Measurements from ENCODE around the gene BAHD1.

The BAHD1 gene

GRCh38 chr15:40440743-40441564 lies at the start of gene BAHD1:
BAHD1 (plus strand) TSS chr15:40440953; CDS start chr15:40458465, 17,512 bp downstream.
- peak; percentile 54 for DNase-seq

DNA sequence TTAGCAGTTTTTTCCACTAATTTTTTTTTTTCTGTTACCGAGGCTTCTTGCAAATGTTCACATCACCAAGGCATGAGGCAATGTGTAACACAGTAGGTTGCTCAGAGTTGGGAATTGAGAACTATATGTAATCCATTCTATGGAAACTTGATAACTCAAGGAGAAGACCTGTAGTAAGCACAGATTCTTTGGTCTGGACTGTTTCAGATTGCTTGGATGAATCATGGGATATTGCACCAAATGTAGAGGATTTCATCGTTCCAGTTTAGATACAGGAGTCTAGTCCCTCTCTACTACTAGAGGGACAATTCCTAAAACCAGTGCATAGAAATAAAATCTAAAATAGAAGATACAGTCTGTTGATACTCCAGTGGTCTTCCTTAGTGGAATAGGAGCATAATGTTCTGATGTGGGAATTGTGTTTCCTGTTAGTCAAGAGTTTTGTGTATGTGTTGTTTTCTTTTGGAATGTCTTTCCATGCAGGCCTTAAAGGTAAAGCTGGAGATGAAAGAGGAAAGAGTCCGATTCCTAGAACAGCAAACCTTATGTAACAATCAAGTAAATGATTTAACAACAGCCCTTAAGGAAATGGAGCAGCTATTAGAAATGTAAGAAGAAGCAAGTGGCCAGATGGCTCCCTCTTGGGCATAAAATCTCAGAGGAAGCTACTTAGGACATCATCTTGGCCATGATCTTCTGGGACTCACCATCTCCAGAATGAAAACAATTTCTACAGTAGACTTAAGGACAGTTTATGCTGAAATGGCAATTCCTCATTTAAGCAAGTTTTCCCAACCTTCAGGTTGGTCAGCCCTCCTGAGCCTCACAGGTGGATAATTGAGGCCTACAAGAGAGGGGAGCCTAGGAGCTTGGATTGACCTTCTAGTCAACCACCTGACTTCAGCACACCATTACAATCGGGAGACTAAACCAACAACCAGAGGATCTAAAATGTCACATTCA lies 47.5 kb upstream of the BAHD1 start:
- DNase-seq: no peak

DNA sequence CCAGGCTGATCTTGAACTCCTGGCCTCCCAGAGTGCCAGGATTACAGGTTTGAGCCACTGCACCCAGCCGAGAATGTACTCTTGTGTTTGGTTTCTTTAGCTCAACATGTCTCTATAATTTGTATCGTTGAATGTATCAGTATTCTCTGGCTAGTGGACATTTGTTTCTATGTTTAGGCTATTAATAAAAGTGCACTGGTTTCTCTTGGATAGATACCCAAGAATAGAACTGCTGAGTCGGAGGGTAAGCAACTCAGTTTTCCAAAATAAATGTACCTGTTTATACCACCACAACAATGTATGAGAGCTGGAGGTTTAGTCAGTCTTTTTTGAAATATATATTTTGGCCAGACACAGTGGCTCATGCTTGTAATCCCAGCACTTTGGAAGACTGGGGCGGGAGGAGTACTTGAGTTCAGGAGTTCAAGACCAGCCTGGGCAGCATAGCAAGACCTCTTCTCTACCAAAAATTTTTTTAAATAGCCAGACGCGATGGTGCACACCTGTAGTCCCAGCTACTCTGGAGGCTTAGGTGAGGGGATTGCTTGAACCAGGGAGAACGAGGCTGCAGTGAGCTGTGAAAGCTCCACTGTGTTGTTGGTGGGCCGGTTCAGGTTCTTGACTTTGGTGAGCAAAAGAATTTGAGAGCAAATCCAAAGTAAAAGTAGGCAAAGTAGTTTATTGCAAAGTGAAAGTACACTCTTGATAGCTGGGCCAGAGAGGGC lies 42.9 kb upstream of the BAHD1 start:
- no peak for DNase-seq

- no peak for DNase-seq
These were observed 42.3 kb upstream of the BAHD1 start for GRCh38 chr15:40398413-40398873.

GRCh38 chr15:40399370-40399769 lies 41.4 kb upstream of the BAHD1 start:
- DNase-seq: no peak

DNA sequence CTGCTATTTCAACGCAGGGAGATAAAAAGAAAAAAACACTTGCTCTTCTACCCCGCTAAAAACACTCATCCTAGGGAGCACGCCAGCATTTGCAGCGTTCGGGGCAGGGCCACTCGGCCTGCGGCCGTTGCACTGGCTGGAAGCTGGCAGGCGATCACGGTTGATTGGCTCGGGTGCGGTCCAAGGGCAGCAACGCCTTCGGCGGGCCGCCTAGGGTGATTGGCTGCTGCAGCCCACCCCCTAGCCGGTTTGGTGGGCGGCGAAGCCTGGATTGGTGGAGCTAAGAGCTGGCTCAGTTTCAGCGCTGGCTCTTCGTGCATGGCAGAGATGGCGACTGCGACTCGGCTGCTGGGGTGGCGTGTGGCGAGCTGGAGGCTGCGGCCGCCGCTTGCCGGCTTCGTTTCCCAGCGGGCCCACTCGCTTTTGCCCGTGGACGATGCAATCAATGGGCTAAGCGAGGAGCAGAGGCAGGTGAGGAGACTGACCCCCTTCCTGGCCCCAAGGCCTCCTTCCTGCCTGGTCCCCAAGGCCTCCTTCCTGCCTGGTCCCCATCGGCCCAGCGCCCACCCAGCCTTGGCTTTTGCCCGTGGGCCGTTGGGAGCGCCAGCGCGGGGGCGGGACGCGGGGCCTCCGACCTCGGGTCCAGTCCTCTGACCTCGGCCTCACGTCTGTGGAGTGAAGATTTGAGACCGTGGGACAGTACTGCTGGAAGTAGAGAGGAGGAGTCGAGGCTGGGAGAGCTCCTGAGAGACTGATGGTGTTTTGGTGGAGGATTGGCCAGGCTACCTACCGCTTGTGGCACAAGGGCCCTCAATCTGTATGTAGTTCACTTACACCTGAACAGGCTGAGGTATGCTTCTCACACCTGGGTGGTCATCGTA lies 35.0 kb upstream of the BAHD1 start, which contains the start of gene IVD:
TSS of gene IVD (plus strand) at position 295 of the 881 bp plus-strand sequence. CDS start at position 328, 33 bp downstream.
- peak; percentile 85 for DNase-seq

GRCh38 chr15:40407330-40407990 lies 33.3 kb upstream of the BAHD1 start:
- DNase-seq: no peak

- no peak for DNase-seq
These were observed 31.4 kb upstream of the BAHD1 start for GRCh38 chr15:40409366-40409765.

GRCh38 chr15:40410476-40410875 lies 30.3 kb upstream of the BAHD1 start:
- DNase-seq: no peak

DNA sequence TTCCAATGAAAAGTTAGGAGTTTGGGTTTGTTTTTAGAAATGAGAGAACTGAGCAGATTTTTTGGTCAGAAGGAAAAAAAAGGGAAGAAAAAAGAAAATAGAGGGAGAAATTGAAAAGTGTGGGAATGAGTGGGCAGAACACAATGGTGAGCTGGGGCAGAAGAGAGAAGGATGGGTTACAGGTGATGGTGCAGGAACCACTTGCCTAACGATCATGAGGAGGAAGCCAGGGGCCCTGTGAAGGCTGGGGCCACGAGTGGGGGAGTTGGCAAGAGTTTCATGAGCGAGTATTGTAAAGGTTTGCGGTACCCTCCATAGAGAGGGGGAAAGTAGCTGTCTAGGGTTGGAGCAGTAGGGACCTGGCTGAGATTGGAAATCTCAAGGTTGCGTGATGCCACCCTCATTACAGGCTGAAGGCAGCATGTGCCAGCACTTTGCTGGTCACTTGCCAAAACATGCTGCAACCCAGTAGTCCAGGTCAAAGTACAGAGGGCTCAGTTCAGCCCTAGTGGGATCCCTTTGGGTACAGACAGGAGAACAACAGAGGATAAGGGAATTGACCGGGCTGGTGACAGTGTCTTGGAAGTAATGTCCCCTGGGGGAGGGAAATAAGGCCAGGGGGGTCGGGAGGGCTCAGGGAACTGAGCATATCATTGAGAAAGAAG lies 28.5 kb upstream of the BAHD1 start:
- DNase-seq: no peak

GRCh38 chr15:40413036-40413435 lies 27.7 kb upstream of the BAHD1 start:
- DNase-seq: no peak

DNA sequence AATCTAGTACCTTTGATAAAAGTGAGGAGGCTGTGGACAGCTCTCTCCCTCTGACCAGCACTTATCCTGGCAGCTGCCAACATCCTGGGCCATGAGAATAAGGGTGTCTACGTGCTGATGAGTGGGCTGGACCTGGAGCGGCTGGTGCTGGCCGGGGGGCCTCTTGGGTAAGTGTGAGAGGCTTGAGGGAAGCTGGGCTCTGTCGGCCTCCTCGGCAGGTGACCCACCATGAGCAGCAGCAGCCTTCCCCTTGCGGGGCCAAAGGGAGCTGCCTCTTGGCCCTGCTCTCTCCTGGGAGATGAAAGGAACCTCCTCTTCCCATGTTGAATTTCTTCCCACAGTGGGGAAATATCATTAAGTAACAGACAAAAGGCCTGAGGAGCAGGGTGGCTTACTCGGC lies 25.9 kb upstream of the BAHD1 start:
- DNase-seq: no peak

- DNase-seq: no peak
These were observed 25.5 kb upstream of the BAHD1 start for GRCh38 chr15:40415226-40415625.

DNA sequence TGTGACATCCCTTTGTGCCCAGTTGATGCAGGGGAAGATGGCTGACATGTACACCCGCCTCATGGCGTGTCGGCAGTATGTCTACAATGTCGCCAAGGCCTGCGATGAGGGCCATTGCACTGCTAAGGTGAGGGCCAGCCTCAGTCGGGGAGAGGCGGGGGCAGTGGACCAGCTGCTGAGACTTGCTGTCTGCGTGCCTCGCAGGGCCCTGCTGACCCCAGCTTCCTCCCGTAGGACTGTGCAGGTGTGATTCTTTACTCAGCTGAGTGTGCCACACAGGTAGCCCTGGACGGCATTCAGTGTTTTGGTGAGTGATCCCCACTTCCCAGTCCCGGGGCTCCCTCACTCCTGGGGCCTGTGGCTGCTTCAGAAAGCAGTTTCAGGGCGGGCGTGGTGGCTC lies 24.7 kb upstream of the BAHD1 start:
- no peak for DNase-seq

DNA sequence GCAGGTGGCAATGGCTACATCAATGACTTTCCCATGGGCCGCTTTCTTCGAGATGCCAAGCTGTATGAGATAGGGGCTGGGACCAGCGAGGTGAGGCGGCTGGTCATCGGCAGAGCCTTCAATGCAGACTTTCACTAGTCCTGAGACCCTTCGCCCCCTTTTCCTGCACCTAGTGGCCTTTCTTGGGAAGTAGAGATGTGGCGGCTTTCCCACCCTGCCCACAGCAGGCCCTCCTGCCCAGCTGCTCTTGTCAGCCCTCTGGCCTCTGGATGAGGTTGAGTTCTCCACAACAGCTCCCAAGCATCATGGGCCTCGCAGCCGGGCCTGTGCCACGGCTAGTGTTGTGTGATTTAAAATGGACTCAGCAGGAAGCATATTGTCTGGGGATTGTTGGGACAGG lies 22.6 kb upstream of the BAHD1 start:
- no peak for DNase-seq

- no peak for DNase-seq
These were observed 20.6 kb upstream of the BAHD1 start for GRCh38 chr15:40420071-40420713.

- no peak for DNase-seq
These were observed 20.0 kb upstream of the BAHD1 start for GRCh38 chr15:40420793-40421192.

DNA sequence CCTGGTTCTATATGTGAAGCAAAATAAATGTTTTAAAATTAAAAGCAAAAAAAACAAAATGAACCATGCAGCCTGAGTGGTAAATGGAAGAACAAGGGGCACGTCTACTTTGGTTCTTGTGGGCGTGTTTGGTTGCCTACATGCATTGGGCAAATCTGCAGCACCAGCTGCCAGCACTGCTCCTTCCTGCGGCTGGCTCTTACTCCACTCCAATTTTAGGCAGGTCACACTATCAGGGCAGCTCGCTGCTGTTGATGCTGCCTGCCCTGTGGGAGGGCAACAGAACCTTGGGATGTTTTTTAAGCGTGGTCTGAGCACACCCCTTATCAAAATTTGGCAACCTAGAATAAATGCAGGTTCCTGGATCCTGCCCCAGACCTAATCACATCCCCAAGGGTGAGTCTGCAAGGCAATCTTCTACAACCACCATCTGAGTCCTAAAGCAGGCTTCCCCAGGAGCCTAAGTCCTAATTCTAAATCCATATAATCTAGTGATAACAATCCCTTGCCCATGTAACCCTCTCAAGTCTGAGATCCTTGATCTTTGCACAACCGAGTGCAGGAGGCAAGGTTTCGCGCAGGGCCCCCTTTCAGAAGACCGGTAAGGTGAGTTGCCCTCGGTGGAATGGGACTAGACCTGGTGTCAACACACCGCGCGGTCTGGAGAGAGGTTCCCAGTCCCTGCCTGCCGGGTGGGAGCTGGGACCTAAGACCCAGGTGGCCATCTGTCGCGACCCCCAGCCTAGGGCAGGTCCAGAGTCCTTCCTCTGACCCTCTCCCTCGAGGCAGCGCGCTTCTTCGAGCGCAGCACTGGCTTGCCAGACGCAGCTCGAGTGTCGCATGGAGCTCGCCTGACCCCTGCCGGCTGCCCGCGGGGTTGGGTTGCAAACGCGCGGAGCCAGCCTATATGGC lies 19.3 kb upstream of the BAHD1 start:
- peak; percentile 54 for DNase-seq
